Activated T-cell treated with anti-CD3 and anti-CD28 coated beads for 48 hours (primary cell): ENCODE measurements around the gene PDE9A.
"Not testable (repeated sequence)": the region's sequence is repeated elsewhere in the genome, so short reads cannot be mapped to it uniquely, and the experiment has no call there.

Source experiments
- DNase-seq: peaks from one replicate; pipeline ENCODE4 v3.0.0-alpha.2; 2020; ENCODE audit warnings: low read depth

Gene PDE9A

DNA sequence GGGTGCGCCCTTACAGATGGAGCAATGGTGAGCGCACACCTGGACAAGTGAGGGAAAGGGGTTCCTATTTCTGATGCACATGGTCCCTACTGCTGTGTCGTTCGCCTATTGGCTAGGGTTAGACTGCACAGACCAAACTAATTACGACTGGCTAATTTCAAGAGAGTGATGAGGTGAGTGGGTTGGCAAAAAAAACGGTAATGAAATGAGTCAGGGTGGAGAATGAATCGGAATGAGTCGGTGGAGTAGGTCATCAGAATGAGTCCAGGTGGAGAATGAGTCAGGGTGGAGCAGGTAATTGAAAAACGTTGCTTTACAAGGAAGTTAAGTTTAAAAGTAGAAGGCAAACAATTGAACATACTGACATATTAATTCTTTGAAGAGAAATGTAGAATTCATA, 146.1 kb downstream of the PDE9A start:
- DNase-seq, result peak; percentile 11

DNA sequence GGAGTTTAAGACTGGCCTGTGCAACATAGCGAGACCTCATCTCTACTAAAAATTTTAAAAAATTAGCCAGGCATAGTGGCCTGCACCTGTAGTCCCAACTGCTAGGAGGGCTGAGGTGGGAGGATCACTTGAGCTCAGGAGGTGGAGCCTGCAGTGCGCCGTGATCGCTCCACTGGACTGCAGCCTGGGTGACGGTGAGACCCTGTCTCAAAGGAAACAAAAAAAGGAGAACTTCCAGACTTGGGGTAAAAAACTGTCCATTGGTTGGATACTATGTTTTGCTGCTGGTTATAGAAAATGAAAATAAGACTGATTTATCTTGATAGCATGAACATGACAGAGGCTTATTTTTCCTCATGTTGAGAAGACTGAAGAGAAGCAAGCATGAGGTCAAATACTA, 146.5 kb downstream of the PDE9A start:
- no peak for DNase-seq

DNA sequence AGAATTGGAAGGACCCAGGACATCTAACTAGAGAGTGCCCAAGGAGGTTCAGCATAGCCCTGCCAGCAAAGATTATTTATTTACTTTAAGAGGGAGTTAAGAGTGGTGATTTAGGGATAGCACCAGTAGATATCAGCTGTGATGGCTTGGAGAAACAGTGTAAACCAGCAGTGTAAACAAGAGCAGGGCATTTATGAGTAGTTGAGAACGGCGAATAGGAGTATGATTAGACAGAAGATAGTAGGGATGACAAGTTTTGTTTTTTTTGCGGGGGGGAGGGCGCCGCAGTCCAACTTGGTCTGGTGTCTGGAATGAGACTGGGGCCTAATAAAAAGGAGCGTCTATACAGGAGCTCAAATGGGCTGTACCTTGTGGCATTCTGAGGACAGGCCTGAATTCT, 148.2 kb downstream of the PDE9A start:
- not testable (repeated sequence) for DNase-seq

DNA sequence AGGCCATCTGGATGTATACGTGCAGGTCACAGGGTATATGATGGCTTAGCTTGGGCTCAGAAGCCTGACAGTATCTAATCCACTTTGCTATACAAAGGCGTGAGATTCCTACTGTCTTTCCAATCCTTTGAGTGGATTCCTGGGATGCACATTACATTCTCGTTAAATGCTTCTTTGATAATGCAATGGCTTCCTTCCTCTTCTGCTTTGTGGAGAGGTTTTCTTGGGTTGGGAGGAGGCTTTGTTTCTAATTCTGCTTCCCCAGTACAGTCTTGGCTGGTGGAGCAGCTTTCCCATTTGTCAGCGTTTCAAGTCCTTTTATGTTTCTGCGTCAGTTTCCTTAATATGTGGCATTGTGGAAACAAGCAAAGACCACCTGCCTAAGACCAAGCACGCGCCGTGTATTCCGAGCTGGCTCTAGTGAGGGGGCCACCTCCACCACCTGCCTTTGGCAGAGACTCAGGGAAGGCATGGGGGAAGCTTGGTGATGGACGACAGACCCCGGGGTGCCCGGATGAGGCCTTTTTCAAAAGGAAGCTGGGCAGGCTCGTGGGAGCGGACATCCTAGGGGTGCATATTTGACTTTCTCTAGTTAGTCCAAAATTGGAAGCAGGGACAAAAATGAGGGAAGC, 153.2 kb downstream of the PDE9A start:
- DNase-seq, result no peak

DNA sequence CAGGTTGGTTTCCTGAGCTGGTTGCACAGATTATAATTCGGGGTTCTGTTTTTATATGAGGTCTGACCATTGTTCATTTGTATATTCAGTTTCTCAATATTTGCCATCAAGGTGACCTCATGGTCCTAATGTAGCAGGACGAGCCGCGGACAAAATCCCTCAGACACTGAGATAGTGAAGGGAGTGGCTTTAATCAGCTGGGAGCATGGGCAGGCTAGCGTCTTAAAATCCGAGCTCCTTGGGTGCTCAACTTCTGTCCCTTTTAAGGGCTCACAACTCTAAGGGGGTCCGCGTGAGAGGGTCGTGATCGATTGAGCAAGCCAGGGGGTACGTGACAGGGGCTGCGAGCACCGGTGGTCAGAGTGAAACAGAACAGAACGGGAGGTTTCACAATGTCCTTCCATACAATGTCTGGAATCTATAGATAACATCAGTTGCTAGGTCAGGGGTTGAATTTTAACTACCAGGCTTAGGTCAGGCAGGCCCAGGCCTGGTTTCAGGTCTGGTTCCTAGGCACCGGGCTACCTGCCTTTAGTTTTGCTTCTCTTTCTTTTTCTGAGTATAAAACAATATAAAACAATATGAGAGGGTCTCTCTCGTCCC, 154.0 kb downstream of the PDE9A start:
- DNase-seq, result not testable (repeated sequence)

DNA sequence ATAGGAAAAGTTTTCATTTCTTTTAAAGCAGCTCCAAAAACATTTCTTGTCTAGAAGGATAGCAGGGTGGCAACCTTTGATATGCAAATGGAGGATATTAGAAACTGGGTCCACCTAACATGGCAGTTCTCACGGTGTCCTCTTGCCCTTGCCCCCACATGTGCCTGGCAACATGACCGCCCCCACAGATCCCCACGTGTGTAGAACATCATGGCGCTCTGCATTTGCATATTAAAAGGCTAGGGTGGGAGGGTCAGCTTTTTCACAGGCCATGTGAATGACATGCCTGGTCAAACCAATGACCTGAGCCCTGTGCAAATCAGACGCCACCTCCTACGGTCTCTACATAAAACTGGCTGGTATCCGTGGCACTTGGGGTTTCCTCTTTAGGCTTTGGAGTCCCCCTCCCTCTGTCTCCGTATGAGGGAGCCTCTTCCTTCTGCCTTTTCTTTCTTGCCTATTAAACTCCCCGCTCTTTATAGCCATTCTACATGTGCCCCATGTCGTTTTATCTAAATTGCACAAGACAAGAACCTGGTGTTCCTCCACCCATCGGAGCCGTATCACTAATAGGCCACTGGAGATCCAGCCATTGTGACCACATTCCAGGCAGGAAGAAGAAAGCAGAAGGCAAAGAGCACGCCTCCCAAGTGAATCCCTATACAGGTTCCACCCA, 154.7 kb downstream of the PDE9A start:
- DNase-seq, result no peak

DNA sequence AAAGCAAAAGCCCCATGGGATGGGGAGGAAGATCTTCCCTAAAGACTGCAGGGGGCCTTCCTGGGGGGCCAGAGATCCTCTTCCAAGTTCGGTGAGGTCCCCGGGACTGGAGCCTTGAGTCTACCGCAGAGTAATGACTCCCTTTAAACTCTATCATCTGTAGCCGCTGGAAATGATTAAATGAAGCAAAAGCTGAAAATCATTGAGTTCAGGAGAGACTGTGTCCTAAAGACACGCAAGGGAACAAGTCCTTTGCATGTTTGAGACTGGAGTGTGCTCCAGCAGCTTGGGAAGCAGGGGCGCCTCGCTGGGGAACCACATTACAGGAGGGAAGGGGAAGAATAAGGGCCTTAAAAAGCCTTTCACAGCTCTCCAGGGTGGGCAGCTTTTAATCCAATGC, 155.8 kb downstream of the PDE9A start:
- no peak for DNase-seq

DNA sequence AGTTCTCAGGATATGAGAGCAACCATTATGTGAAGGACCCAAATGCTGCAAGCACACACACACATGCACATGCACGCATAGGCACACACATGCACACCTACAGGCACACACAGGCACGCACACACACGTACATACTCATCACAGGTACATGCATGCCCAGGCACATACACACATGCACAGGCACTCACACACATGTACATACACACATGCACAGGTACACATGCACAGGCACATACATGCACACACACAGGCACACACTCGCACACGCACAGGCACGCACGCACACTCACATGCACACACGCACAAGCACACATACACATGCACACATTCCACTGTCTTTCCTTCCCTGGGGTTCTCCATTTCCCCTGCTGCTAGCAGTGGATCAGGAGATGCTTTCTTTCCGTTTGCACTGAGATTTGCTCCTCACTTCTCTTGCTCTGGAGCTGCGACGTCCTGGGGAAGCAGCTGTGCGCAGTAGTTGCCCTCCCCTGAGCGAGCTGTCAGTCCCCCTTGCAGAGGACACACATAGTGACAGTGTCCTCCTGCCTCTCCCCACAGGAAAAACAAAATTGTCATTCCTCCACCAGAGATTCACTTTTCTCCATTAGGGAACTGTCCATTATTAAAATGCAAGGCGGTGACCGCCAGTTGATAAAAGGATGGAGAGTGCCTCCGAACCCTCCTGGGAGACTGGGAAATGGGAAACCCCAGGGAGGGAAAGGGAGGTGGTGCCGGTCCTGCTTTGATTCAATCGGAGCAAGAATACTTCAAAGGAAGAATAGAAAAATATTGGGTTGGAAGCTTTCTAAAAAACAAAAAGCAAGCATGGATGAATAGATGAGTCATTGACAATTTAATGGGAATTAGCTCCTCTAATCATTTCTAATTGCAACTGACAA, 156.4 kb downstream of the PDE9A start:
- DNase-seq, result no peak

DNA sequence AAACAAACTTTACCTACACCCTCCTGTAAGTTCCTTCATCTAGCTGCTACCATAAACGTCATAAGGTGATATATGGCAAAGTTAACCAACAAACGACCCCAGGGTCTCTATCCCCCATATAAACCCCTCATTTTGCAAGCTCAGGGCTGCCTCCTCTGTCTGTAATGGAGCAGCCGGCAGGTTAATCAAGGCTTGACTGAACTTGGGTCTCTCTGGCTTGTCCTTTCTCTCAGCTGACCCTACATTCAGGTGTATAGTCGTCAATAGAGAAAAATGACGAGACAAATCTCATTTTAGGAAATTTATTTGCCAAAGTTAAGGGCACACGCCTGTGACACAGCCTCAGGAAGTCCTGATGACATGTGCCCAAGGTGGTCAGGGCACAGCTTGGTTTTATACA, 158.5 kb downstream of the PDE9A start:
- no peak for DNase-seq

DNA sequence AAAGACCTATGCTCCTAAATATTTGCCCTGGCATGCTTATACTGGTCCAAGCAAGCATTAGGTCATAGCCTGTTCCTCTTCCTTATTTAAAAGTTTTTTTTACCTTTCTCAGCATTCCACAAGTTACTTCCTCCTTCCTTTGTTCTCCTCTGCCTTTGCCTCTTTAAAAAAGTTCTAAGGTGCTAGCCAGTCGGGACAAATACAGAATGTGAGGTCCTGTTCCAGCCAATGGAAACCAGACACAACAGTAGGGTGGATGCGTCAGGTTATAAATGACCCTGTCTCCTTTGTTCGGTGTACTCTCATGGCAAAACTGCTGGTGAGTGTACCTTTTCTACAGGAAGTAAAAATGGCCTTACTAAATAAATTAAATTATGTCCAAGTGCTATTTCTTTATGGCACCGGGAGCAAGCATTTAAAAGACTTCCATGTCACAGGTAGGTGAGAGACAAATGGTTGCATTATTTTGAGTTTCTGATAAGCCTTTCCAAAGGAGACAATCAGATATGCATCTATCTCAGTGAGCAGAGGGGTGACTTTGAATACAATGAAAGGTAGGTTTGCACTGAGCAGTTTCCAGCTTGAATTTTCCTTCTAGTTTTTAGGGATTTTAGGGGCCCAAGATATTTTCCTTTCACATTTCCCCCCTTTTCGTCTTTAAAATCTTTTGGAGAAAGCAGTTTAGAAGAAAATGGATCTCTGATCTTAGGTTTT, 159.3 kb downstream of the PDE9A start:
- DNase-seq, result not testable (repeated sequence)

DNA sequence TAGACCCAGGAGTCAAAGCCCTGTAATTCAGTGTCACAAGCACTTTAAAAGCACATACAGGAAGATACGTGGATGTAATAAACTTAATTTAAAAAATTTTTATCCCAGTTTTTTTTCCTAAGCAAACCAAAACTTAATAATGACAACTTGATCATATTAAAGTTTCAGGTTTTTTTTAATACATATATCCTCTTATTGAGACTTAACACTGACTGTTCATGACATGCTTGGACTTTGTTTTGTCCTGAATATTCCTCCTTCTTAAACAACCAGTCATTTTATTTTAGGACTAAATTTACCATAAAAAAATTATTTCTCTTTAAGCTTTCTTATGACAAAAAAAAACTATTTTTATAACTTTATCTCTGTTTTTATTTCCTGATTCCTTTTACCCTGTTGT, 161.8 kb downstream of the PDE9A start:
- no peak for DNase-seq

DNA sequence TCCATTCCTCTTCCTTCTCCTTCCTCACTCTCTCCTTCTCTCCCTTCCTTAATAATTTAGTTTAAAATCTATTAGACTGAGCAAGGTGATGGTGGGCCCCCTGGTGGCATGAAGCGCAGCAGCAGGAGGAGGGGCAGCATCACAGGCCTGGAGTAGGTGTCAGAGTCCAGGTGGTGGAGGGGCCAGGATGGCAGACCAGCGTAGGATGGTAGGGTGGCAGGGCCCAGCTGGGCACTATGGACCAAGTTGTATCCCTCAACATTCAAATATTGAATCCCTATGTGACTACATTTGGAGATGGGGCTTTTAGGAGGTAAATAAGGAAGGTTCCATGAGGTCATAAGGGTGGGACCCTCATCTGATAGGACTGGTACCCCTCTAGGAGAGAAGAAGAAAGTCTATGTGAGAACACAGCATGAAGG, 164.9 kb downstream of the PDE9A start:
- DNase-seq, result no peak

DNA sequence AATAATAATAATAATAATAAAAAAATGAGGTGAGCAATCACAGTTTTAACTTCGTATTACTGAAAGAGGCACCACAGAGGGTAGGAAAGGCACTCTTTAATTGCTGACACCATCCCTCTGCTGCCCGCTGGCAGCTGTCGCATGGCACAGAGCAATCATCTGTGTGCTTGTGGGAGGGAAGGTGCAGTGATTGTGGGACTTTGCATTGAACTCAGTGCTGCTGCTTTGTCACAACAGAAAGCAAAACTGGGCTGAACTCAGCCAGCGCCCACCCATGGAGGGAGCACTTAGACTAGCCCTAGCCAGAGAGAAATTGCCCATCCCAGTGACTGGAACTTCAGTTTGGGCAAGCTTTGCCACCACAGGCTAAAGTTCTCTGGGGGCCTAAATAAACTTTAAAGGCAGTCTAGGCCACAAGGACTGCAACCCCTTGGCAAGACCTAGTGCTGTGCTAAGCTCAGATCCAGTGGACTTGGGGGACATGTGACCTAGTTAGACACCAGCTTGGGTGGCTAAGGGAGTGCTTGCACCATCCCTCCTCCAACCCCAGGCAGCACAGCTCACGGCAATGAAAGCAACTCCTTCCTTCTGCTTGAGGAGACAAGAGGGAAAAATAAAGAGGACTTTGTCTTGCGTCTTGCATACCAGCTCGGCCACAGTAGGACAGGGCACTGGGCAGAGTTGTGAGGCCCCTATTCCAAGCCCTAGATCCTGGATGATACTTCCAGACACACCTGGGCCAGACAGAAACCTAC, 166.6 kb downstream of the PDE9A start:
- DNase-seq, result no peak

DNA sequence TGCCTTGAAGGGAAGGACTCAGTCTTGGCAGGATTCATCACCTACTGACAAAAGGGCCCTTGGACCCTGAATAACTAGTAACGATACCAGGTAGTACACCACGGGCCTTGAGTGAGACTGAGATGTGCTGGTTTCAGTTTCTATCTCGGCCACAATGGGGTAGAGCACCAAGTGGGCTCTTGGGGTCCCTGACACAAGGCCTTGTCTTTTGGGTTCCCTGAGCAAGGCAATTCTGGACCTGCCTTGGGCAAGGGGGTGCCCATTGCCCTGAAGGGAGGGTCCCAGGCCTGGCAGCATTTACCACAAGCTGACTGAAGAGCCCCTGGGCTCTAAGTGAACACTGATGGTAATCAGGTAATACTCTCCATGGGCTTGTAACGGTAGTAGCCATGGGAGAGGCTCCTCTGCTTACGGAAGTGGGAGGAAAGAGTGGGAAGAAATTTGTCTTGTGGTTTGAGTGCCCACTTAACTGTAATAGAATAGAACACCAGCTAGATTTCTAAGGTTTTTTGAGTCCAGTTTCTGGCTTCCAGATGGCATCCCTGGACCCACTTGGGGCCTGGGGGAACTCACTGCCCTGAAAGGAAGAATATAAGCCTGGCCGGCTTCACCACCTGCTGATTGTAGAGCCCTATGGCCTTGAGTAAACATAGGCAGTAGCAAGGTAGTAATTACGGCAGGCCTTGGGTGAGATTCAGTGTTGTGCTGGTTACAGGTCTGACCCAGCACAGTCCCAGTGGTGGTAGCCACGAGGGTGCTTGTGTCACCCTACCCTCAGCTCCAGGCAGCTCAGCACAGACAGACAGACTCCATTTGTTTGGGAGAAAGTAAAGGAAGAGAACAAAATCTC, 167.4 kb downstream of the PDE9A start:
- no peak for DNase-seq
